ENCODE results near the gene EDIL3.

DNA sequence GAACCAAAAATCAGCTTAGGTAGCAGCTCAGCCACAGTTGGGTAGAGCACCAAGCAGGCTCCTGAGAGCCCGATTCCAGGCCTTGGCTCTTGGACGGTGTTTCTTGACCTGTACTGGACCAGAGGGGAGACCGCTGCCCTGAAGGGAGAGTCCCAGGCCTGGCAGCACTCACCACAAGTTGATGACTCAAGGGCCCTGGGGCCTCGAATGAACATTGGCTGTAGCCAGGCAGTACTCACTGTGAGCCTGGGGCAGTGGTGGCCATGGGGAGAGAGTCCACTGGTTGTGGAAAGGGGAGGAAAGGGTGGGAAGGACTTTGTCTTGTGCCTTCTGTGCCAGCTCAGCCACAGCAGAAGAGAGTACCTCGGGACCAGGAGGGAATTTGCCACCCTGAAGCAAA, 166.1 kb downstream of the EDIL3 start:
- TF ChIP-seq CTCF (IDR thresholded peaks at IDR 0.05) (no peak), POLR2A (IDR thresholded peaks at IDR 0.05) (no peak)

All from esophagus squamous epithelium (tissue), 4 donors.